Psoas muscle (tissue), 8 donors: ENCODE data around the gene CLN5. TPM values are rescaled to one million over a fixed set of nuclear protein-coding genes. Genes with fewer than 3 reads are reported as not detected.
A peak's percentile ranks its signal among the peaks of the same experiment; 100 is the strongest.
"Not testable (repeated sequence)": the region's sequence is repeated elsewhere in the genome, so short reads cannot be mapped to it uniquely, and the experiment has no call there.

Experiments
- ATAC-seq, 4 donors: fragments of 200-7000 bp; cut with Tn5 transposase; one replicate each; pipeline ENCODE4 v1.9.1; 2020; ENCODE audit warnings: moderate library complexity in 3 of 4, mild to moderate bottlenecking in 2 of 4
- DNase-seq, 2 donors: peaks; one replicate each; pipeline ENCODE4 v3.0.0-alpha.2; 2020
- H3K27ac ChIP-seq: fragments of 200-600 bp; one replicate; pipeline ENCODE4 v1.8.0; 2022
- H3K27me3 ChIP-seq, 3 donors: fragments of 200-600 bp in 1 of 3; one replicate each; pipeline versions ENCODE4 v1.6.1 to v1.8.0; 2013 to 2022; ENCODE audit warnings: low read length in 2 of 3, mild to moderate bottlenecking in 2 of 3, moderate library complexity in 1 of 3; ENCODE audit not compliant: insufficient read depth in 3 of 3
- H3K36me3 ChIP-seq, 2 donors: fragments of 200-600 bp in 1 of 2; one replicate each; pipeline versions ENCODE4 v1.6.1 to v1.8.0; 2013 to 2022; ENCODE audit warnings: low read depth in 1 of 2, mild to moderate bottlenecking in 1 of 2, moderate library complexity in 1 of 2; ENCODE audit not compliant: insufficient read depth in 1 of 2
- H3K4me1 ChIP-seq: fragments of 200-600 bp; one replicate; pipeline ENCODE4 v1.8.0; 2022
- H3K4me3 ChIP-seq: fragments of 200-600 bp; one replicate; pipeline ENCODE4 v1.8.0; 2022; ENCODE audit warnings: mild to moderate bottlenecking
- H3K9me3 ChIP-seq: fragments of 200-600 bp; one replicate; pipeline ENCODE4 v1.8.0; 2022
- CTCF ChIP-seq: fragments of 200-600 bp; IDR thresholded peaks from one replicate; pipeline ENCODE4 v1.8.0; 2022; ENCODE audit warnings: antibody characterized with exemption
- WGBS, 3 donors: extraction: QIAGEN DNeasy Blood & Tissue Kit; methylation state at CpG; one replicate each; pipeline versions ENCODE4 v1.1.6 to v1.1.7; 2013; 5-methylcytosine and 5-hydroxymethylcytosine counted together
- intact Hi-C, 2 donors: fragments of 100-400 bp; cut with DNase I; formaldehyde crosslinking; loops; one replicate each; pipeline versions ENCODE4 v1.11.0 to v1.14.2; 2022
- polyA plus RNA-seq, 3 donors: library from polyadenylated mRNA; stranded (reverse); fragments of 200-250 nt; gene quantifications; one replicate each; pipeline ENCODE4 v1.2.3, GENCODE V29; 2013
- total RNA-seq, 4 donors: library from RNA; stranded (reverse); fragmentation: NEBNext Ultra II Directional in 2 of 4; extraction: Animal tissue kit (Norgen Biotek cat#: 25700) in 2 of 4; gene quantifications; one replicate each; pipeline versions ENCODE4 v1.2.1 to v1.2.4, GENCODE V29; 2021 to 2023
- donor health status: healthy with polysubstance abuse.
- donor health status: DM: no; HTN: no; CAD: no; lungs with moderate emphysema.
- donor health status: Bipolar disorder and iron deficiency.
- donor health status: healthy.
- donor health status: DM: yes; HTN: yes; CAD: no.
- donor health status: DM: no; HTN: no; CAD: no.
- donor health status: DM: no; HTN: no; CAD: no.
- donor health status: DM: yes; HTN: yes; CAD: no.

Gene CLN5
- total and polyA plus RNA-seq, 7 donors = 4.9 to 10.6 (median 8.9) TPM

- no peak overlapping the region for H3K27ac ChIP-seq
- intact Hi-C loops = no loop called here
- H3K4me3 ChIP-seq = no peak overlapping the region
- H3K9me3 ChIP-seq = peaks cover 8% of the 10 kb centered on the region
- no peaks in the 10 kb centered on the region for H3K4me1 ChIP-seq
- DNase-seq (no peak), ATAC-seq (no peak)
- no peaks in the 10 kb centered on the region for H3K36me3 ChIP-seq
- no peak for TF ChIP-seq CTCF
- peaks cover 0 to 5% (median 0%) of the 10 kb centered on the region in 3 donors for H3K27me3 ChIP-seq
- 78 to 85% (median 80%) methylated on average over 5 of the region's 5 CpGs for WGBS, 3 donors
Observed at GRCh38 chr13:76955661-76956060, 36.2 kb upstream of the CLN5 start.

- TF ChIP-seq CTCF = no peak
- Histone ChIP-seq H3K27me3 (no peaks in the 10 kb centered on the region), H3K36me3 (no peaks in the 10 kb centered on the region), H3K4me3 (no peak overlapping the region), H3K27ac (no peak overlapping the region), H3K4me1 (no peaks in the 10 kb centered on the region), H3K9me3 (peaks cover 10% of the 10 kb centered on the region)
- no peak for ATAC-seq
- no peak for DNase-seq
- intact Hi-C loops = no loop called here
- WGBS, 3 donors = 77 to 87% (median 86%) methylated on average over 4 of the region's 4 CpGs
Observed at GRCh38 chr13:76958841-76959432, 32.9 kb upstream of the CLN5 start.

GRCh38 chr13:76959734-76960133 lies 32.1 kb upstream of the CLN5 start:
- H3K27ac ChIP-seq, H3K9me3 ChIP-seq, H3K4me1 ChIP-seq, ATAC-seq, H3K4me3 ChIP-seq, intact Hi-C loops, H3K36me3 ChIP-seq, H3K27me3 ChIP-seq, DNase-seq: not testable (repeated sequence)

- no peak for ATAC-seq
- no peaks in the 10 kb centered on the region for H3K27me3 ChIP-seq
- DNase-seq = peak; percentile 25 to 61
- no peak overlapping the region for H3K27ac ChIP-seq
- 44 to 55% (median 49%) methylated on average over 6 of the region's 6 CpGs for WGBS, 3 donors
- intact Hi-C loops = no loop called here
- no peaks in the 10 kb centered on the region for H3K9me3 ChIP-seq
- H3K4me1 ChIP-seq = no peaks in the 10 kb centered on the region
- no peak for TF ChIP-seq CTCF
- H3K4me3 ChIP-seq = no peak overlapping the region
- no peaks in the 10 kb centered on the region for H3K36me3 ChIP-seq
Observed at GRCh38 chr13:76965759-76966421, 26.0 kb upstream of the CLN5 start.

- Histone ChIP-seq H3K9me3 (no peaks in the 10 kb centered on the region), H3K4me3 (no peak overlapping the region), H3K27ac (no peak overlapping the region), H3K27me3 (no peaks in the 10 kb centered on the region), H3K4me1 (no peaks in the 10 kb centered on the region), H3K36me3 (no peaks in the 10 kb centered on the region)
- DNase-seq = no peak
- intact Hi-C loops = no loop called here
- WGBS, 3 donors = 95 to 97% (median 97%) methylated on average over 6 of the region's 6 CpGs
- no peak for ATAC-seq
- TF ChIP-seq CTCF = no peak
Observed at GRCh38 chr13:76967031-76967430, 24.9 kb upstream of the CLN5 start.
